K562 (cell line): ENCODE results near the gene N4BP2. TPM values are rescaled to one million over a fixed set of nuclear protein-coding genes. Genes with fewer than 3 reads are reported as not detected.

Experiments
- ATAC-seq: fragments of 200-7000 bp; cut with Tn5 transposase; 3 replicates; pipeline ENCODE4 v1.9.1; 2020; ENCODE audit warnings: moderate library complexity
- BruUV-seq: library from RNA; stranded (reverse); fragments of 400-500 nt; replicated peaks from 2 replicates; lab custom pipeline; 2021; lab: Mats Ljungman, UMichigan
- CTCF ChIA-PET: fragments of 300-600 bp; formaldehyde crosslinking; extraction: SDS; loops from one replicate; lab custom pipeline; 2021; ENCODE audit warnings: low intra/inter-chr PET ratio; lab: Yijun Ruan, JAX
- POLR2A ChIA-PET: fragments of 300-600, 350-650 bp; sonication (Branson Sonifier 250); formaldehyde crosslinking; extraction: SDS; loops from one replicate; lab custom pipeline; 2021; ENCODE audit warnings: antibody characterized with exemption, inconsistent platforms; lab: Yijun Ruan, JAX
- DNase-seq, 4 experiments: peaks; one replicate each; pipeline versions ENCODE4 v3.0.0 to v3.0.0-alpha.2; 2011 to 2018; ENCODE audit warnings: low spot score in 3 of 4, mixed read lengths in 3 of 4; ENCODE audit errors: extremely low read depth in 1 of 4
- FAIRE-seq: peaks from 2 replicates; lab custom pipeline; 2011; peaks lifted over from hg19 to GRCh38; lab: Jason Lieb, UNC
- H2AFZ ChIP-seq: 2 replicates; pipeline ENCODE4 v1.6.0; 2011; ENCODE audit warnings: low read depth, low read length, control low read depth, inconsistent platforms
- H3K27ac ChIP-seq: fragments of 200-600 bp; 3 replicates; pipeline ENCODE4 v1.8.0; 2011; ENCODE audit warnings: low read depth, mild to moderate bottlenecking, control low read depth, inconsistent platforms, low read length, moderate library complexity, mixed read lengths; ENCODE audit errors: extremely low read depth
- H3K27me3 ChIP-seq, 2 experiments: fragments of 300-600 bp in 1 of 2; 2 replicates in 1 of 2; 3 replicates in 1 of 2; pipeline versions ENCODE4 v1.6.0 to v1.8.0; 2011; ENCODE audit warnings: inconsistent platforms in 2 of 2, low read length in 2 of 2, mild to moderate bottlenecking in 1 of 2, mixed read lengths in 1 of 2, moderate library complexity in 1 of 2; ENCODE audit not compliant: control insufficient read depth in 2 of 2, insufficient read depth in 2 of 2
- H3K36me3 ChIP-seq: fragments of 300-600 bp; 3 replicates; pipeline ENCODE4 v1.8.0; 2011; ENCODE audit warnings: mild to moderate bottlenecking, low read length, inconsistent platforms; ENCODE audit not compliant: control insufficient read depth, insufficient read depth
- H3K4me1 ChIP-seq, 2 experiments: fragments of 200-600 bp in 1 of 2; replicated peaks in 1 of 2; 2 replicates in 1 of 2; 3 replicates in 1 of 2; pipeline versions ENCODE4 v1.5.1 to v1.8.0; 2011; ENCODE audit warnings: inconsistent platforms in 2 of 2, low read length in 2 of 2, mild to moderate bottlenecking in 1 of 2, mixed read lengths in 1 of 2, moderate library complexity in 1 of 2; ENCODE audit not compliant: control insufficient read depth in 2 of 2, insufficient read depth in 2 of 2
- H3K4me2 ChIP-seq: 2 replicates; pipeline ENCODE4 v1.6.1; 2011; ENCODE audit warnings: low read length, control low read depth, inconsistent platforms, mixed read lengths; ENCODE audit not compliant: insufficient read depth
- H3K4me3 ChIP-seq: fragments of 200-600 bp; sonication (generic), shearing (Covaris generic); 2 replicates; pipeline ENCODE4 v1.5.1; 2016; ENCODE audit warnings: control low read depth, inconsistent platforms
- H3K79me2 ChIP-seq: fragments of 200-600 bp; 3 replicates; pipeline ENCODE4 v1.8.0; 2011; ENCODE audit warnings: low read length, inconsistent platforms; ENCODE audit not compliant: control insufficient read depth, insufficient read depth
- H3K9ac ChIP-seq, 2 experiments: 2 replicates each; pipeline versions ENCODE4 v1.6.0 to v1.6.1; 2011; ENCODE audit warnings: low read depth in 2 of 2, low read length in 2 of 2, control low read depth in 1 of 2, inconsistent platforms in 1 of 2, mild to moderate bottlenecking in 1 of 2, mixed read lengths in 1 of 2; ENCODE audit not compliant: insufficient read depth in 1 of 2
- H3K9me1 ChIP-seq: one replicate; pipeline ENCODE4 v1.6.0; 2011; ENCODE audit warnings: inconsistent platforms, mild to moderate bottlenecking, low read length, moderate library complexity; ENCODE audit not compliant: control insufficient read depth, insufficient read depth
- H3K9me3 ChIP-seq: replicated peaks from 2 replicates; pipeline ENCODE4 v1.5.1; 2011; ENCODE audit warnings: low read depth, low read length, inconsistent platforms; ENCODE audit not compliant: control insufficient read depth, insufficient read depth
- H4K20me1 ChIP-seq: replicated peaks from 2 replicates; pipeline ENCODE4 v1.6.1; 2011; ENCODE audit warnings: low read length, inconsistent platforms, mixed read lengths; ENCODE audit not compliant: control insufficient read depth, insufficient read depth
- BRD4 ChIP-seq: fragments of 200-600 bp; sonication (generic); IDR thresholded peaks from 2 replicates; pipeline ENCODE4 v1.6.1; 2017; ENCODE audit warnings: inconsistent platforms
- CCNT2 ChIP-seq: IDR thresholded peaks from 2 replicates; pipeline ENCODE4 v1.6.1; 2011; ENCODE audit warnings: borderline replicate concordance, low read depth, mild to moderate bottlenecking, moderate library complexity, mixed read lengths, low read length; ENCODE audit not compliant: insufficient read length; ENCODE audit errors: extremely low read depth
- NR3C1 ChIP-seq: sonication (generic); formaldehyde crosslinking; IDR thresholded peaks from 2 replicates; pipeline ENCODE4 v1.8.1; 2022; ENCODE audit warnings: missing genetic modification reagents
- POLR3A ChIP-seq: IDR thresholded peaks from 2 replicates; pipeline ENCODE4 v1.6.1; 2011; ENCODE audit warnings: borderline replicate concordance, mild to moderate bottlenecking, moderate library complexity; ENCODE audit not compliant: insufficient read length, insufficient read depth; ENCODE audit errors: extremely low read depth
- SNIP1 ChIP-seq: fragments of 450-650 bp; IDR thresholded peaks from 2 replicates; pipeline ENCODE4 v1.7.1; 2017; ENCODE audit warnings: low read depth, mild to moderate bottlenecking
- WGBS: fragments of 100-300 bp; shearing (Covaris generic); methylation state at CpG from one replicate; pipeline ENCODE4 v1.1.6; 2016; ENCODE audit warnings: low coverage, mixed read lengths; ENCODE audit not compliant: insufficient coverage; ENCODE audit errors: missing lambda C conversion rate; 5-methylcytosine and 5-hydroxymethylcytosine counted together
- in situ Hi-C: fragments of 300-500 bp; cut with MboI; formaldehyde crosslinking; loops from 4 replicates; pipeline ENCODE4 v1.15.0; 2018; ENCODE audit warnings: inconsistent platforms, mixed read lengths
- intact Hi-C: fragments of 100-400 bp; cut with micrococcal nuclease; formaldehyde crosslinking; loops from 2 replicates; pipeline ENCODE4 v1.14.2; 2022
- polyA plus RNA-seq, 8 experiments: library from polyadenylated mRNA; depleted of rRNA in 4 of 8; stranded (reverse) in 5 of 8; unstranded in 3 of 8; fragments of >200 nt; fragmentation: Nextera tagmentation in 2 of 8; fragmentation: Illumina TruSeq in 1 of 8; extraction: Ambion mirVana in 2 of 8; extraction: Trizol in 1 of 8; gene quantifications; 2 replicates each; pipeline versions ENCODE4 v1.2.1 to v1.2.3, GENCODE V29; 2011 to 2014; ENCODE audit warnings: inconsistent platforms in 1 of 8, missing spikeins in 1 of 8
- total RNA-seq, 7 experiments: library from RNA; depleted of rRNA in 6 of 7; stranded (reverse); fragments of >200 nt in 6 of 7; fragmentation: Illumina TruSeq in 2 of 7; extraction: Trizol in 2 of 7; gene quantifications; 2 replicates each; pipeline versions ENCODE4 v1.2.1 to v1.2.3, GENCODE V29; 2011 to 2021; ENCODE audit warnings: low replicate concordance in 1 of 7
- TF ChIP-seq, protein P1 (sequence below): fragments of 450-650 bp; IDR thresholded peaks from 2 replicates; pipeline ENCODE4 v1.6.1; 2016; ENCODE audit warnings: antibody characterized with exemption
- TF ChIP-seq, protein P2 (sequence below): fragments of 450-650 bp; IDR thresholded peaks from 2 replicates; pipeline ENCODE4 v1.6.1; 2018; ENCODE audit warnings: mild to moderate bottlenecking, low read depth; ENCODE audit not compliant: partially characterized antibody
- TF ChIP-seq, protein P3 (sequence below): sonication (generic); formaldehyde crosslinking; IDR thresholded peaks from 2 replicates; pipeline ENCODE4 v1.8.0; 2022; ENCODE audit warnings: mild to moderate bottlenecking, low read depth, missing genetic modification reagents
- TF ChIP-seq, protein P4 (sequence below): fragments of 450-650 bp; IDR thresholded peaks from 2 replicates; pipeline ENCODE4 v1.6.1; 2016
- TF ChIP-seq, protein P5 (sequence below): fragments of 200-800 bp; sonication (Bioruptor generic); IDR thresholded peaks from 2 replicates; pipeline ENCODE4 v1.6.1; 2017; ENCODE audit warnings: missing genetic modification characterization, missing compliant biosample characterization

Gene N4BP2
- total and polyA plus RNA-seq, 9 of the 15 experiments (the other 6 are each of a cell fraction or from before 2014, with no cell fraction given), result 2.7 to 12.6 (median 7.6) TPM

DNA sequence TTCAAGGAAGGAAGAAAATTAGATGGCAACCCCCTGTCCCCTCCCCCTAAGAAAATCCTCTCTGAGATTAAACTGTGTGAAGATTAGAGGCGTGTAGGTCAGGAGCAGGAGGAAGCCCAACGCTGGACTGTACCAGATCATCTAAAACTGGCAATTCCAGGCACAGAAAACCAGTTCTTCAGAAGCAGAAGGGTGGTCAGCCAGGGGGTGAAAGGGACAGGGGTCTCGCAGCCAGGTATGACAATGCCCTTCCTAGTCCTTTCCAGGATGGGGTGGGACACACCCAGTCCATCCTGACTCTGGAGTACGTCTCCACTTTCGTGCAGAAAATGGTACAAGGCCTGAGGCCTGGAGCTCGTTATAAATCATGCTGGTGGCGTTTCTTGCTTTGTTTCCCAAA, 136.9 kb downstream of the N4BP2 start:
- WGBS, result 25% methylated on average over 7 of the region's 7 CpGs
- ATAC-seq, result no peak; the same call in 2 of the 3 replicates
- ChIA-PET POLR2A (interaction anchor here (0.7 kb wide), 1 partner anchor 10 kb away, joined by 3 read pairs; no protein-coding TSS in a partner anchor), CTCF (no interaction called here)
- Histone ChIP-seq H3K4me2 (peak overlapping the region; percentile 66), H3K27ac (peak overlapping the region; percentile 67), H3K79me2 (peaks cover 19% of the 10 kb centered on the region), H3K4me1 (peaks cover 28 to 43% of the 10 kb centered on the region in 2 experiments), H4K20me1 (no peaks in the 10 kb centered on the region), H3K9me1 (no peaks in the 10 kb centered on the region), H3K27me3 (no peaks in the 10 kb centered on the region), H3K4me3 (no peak overlapping the region), H3K9ac (peak overlapping the region; percentile 42 to 77; a peak in 2 of 4 replicates), H3K9me3 (no peaks in the 10 kb centered on the region), H3K36me3 (no peaks in the 10 kb centered on the region), H2AFZ (peak overlapping the region; percentile 94)
- no peak for FAIRE-seq
- intact Hi-C loops (no loop called here), in situ Hi-C loops (no loop called here)
- no TSS peak for BruUV-seq
- no peak for DNase-seq
- TF ChIP-seq CCNT2 (no peak), POLR3A (no peak), BRD4 (0 out of 2 replicates have a peak, but pooled peaks have one; percentile 15), SNIP1 (no peak), NR3C1 (CRISPR knock-in tag) (no peak)
- TF ChIP-seq, protein P1, sequence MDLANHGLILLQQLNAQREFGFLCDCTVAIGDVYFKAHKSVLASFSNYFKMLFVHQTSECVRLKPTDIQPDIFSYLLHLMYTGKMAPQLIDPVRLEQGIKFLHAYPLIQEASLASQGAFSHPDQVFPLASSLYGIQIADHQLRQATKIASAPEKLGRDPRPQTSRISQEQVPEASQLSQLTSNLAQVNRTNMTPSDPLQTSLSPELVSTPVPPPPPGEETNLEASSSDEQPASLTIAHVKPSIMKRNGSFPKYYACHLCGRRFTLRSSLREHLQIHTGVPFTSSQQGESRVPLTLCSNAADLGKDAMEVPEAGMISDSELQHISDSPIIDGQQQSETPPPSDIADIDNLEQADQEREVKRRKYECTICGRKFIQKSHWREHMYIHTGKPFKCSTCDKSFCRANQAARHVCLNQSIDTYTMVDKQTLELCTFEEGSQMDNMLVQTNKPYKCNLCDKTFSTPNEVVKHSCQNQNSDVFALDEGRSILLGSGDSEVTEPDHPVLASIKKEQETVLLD, result no peak
- TF ChIP-seq, protein P2, sequence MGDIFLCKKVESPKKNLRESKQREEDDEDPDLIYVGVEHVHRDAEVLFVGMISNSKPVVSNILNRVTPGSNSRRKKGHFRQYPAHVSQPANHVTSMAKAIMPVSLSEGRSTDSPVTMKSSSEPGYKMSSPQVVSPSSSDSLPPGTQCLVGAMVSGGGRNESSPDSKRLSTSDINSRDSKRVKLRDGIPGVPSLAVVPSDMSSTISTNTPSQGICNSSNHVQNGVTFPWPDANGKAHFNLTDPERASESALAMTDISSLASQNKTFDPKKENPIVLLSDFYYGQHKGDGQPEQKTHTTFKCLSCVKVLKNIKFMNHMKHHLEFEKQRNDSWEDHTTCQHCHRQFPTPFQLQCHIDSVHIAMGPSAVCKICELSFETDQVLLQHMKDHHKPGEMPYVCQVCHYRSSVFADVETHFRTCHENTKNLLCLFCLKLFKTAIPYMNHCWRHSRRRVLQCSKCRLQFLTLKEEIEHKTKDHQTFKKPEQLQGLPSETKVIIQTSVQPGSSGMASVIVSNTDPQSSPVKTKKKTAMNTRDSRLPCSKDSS, result no peak
- TF ChIP-seq, protein P3, sequence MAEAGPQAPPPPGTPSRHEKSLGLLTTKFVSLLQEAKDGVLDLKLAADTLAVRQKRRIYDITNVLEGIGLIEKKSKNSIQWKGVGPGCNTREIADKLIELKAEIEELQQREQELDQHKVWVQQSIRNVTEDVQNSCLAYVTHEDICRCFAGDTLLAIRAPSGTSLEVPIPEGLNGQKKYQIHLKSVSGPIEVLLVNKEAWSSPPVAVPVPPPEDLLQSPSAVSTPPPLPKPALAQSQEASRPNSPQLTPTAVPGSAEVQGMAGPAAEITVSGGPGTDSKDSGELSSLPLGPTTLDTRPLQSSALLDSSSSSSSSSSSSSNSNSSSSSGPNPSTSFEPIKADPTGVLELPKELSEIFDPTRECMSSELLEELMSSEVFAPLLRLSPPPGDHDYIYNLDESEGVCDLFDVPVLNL (CRISPR knock-in tag), result no peak
- TF ChIP-seq, protein P4, sequence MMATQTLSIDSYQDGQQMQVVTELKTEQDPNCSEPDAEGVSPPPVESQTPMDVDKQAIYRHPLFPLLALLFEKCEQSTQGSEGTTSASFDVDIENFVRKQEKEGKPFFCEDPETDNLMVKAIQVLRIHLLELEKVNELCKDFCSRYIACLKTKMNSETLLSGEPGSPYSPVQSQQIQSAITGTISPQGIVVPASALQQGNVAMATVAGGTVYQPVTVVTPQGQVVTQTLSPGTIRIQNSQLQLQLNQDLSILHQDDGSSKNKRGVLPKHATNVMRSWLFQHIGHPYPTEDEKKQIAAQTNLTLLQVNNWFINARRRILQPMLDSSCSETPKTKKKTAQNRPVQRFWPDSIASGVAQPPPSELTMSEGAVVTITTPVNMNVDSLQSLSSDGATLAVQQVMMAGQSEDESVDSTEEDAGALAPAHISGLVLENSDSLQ, result peak; percentile 49; the same call in 1 of the 2 replicates
- TF ChIP-seq, protein P5, sequence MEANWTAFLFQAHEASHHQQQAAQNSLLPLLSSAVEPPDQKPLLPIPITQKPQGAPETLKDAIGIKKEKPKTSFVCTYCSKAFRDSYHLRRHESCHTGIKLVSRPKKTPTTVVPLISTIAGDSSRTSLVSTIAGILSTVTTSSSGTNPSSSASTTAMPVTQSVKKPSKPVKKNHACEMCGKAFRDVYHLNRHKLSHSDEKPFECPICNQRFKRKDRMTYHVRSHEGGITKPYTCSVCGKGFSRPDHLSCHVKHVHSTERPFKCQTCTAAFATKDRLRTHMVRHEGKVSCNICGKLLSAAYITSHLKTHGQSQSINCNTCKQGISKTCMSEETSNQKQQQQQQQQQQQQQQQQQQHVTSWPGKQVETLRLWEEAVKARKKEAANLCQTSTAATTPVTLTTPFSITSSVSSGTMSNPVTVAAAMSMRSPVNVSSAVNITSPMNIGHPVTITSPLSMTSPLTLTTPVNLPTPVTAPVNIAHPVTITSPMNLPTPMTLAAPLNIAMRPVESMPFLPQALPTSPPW, result peak; percentile 7; the same call in 1 of the 2 replicates
